ENCODE data around the gene FRMPD2. TPM values are rescaled to one million over a fixed set of nuclear protein-coding genes. Genes with fewer than 3 reads are reported as not detected.

Gene FRMPD2
- total and polyA plus RNA-seq, 2 of the 4 experiments (the other 2 are of a cell fraction): 0.18 TPM; not detected in 1

- H3K4me3 ChIP-seq (ENCODE audit: insufficient read depth, low read depth, low read length): no peak overlapping the region
- H3K18ac ChIP-seq (ENCODE audit: low read depth, low read length): no peak overlapping the region
- H3K9me1 ChIP-seq (ENCODE audit: insufficient read depth, low read length): no peaks in the 10 kb centered on the region
- H3K79me1 ChIP-seq (ENCODE audit: low read depth in 1 of 2, low read length in 2 of 2): no peaks in the 10 kb centered on the region
- no peak overlapping the region for H3K23ac ChIP-seq (ENCODE audit: low read depth, low read length)
- ChIA-PET POLR2A (ENCODE audit: unreplicated experiment) (no interaction called here), CTCF (no interaction called here)
- H3K27me3 ChIP-seq (ENCODE audit: control insufficient read depth, insufficient read depth, low read length): peaks cover 8% of the 10 kb centered on the region
- H2AK5ac ChIP-seq (ENCODE audit: low read depth, low read length): no peak overlapping the region
- no peak overlapping the region for H2AFZ ChIP-seq (replicated peaks; ENCODE audit: low read length, poor library complexity)
- H3K4me1 ChIP-seq (ENCODE audit: control insufficient read depth, insufficient read depth, low read length): peaks cover 3% of the 10 kb centered on the region; the same call in 1 of the 2 replicates
- H2BK5ac ChIP-seq (ENCODE audit: low read depth, low read length, poor library complexity, severe bottlenecking): no peak overlapping the region
- no peak for ATAC-seq (ENCODE audit: low read depth)
- no peak overlapping the region for H4K91ac ChIP-seq (ENCODE audit: insufficient read depth, low read depth, low read length)
- DNase-seq: no peak
- H3K4me2 ChIP-seq (ENCODE audit: low read depth, low read length): no peak overlapping the region
- intact Hi-C loops (cut with micrococcal nuclease): no loop called here
- H3K36me3 ChIP-seq (ENCODE audit: control insufficient read depth, insufficient read depth, low read length): no peaks in the 10 kb centered on the region
- TF ChIP-seq RFX5 (IDR thresholded peaks at IDR 0.05; ENCODE audit: low read depth, low read length): no peak
- no peak for TF ChIP-seq MAFK (IDR thresholded peaks at IDR 0.05; ENCODE audit: low read depth, low read length)
- TF ChIP-seq MAZ (IDR thresholded peaks at IDR 0.05; ENCODE audit: borderline replicate concordance, low read depth, low read length): no peak
- TF ChIP-seq RCOR1 (IDR thresholded peaks at IDR 0.05; ENCODE audit: insufficient replicate concordance, low read length): no peak
- TF ChIP-seq CEBPB (IDR thresholded peaks at IDR 0.05; ENCODE audit: low read depth, low read length): no peak
- TF ChIP-seq CTCF (conservative IDR thresholded peaks at IDR 0.05; ENCODE audit: low read depth, low read length): no peak
- TF ChIP-seq SMC3 (IDR thresholded peaks at IDR 0.05; ENCODE audit: low read depth, low read length): no peak
- TF ChIP-seq RAD21 (IDR thresholded peaks at IDR 0.05; ENCODE audit: low read length): no peak
- no peak for TF ChIP-seq MXI1 (IDR thresholded peaks at IDR 0.05; ENCODE audit: borderline replicate concordance, low read depth, low read length)
- no peak for TF ChIP-seq CHD1 (IDR thresholded peaks at IDR 0.05; ENCODE audit: low read depth, low read length)
- TF ChIP-seq ELK1 (IDR thresholded peaks at IDR 0.05; ENCODE audit: borderline replicate concordance, low read depth, low read length): no peak
- TF ChIP-seq USF2 (IDR thresholded peaks at IDR 0.05; ENCODE audit: low read depth, low read length): no peak
- TF ChIP-seq BHLHE40 (IDR thresholded peaks at IDR 0.05; ENCODE audit: low read depth, low read length): no peak
- TF ChIP-seq FOS (IDR thresholded peaks at IDR 0.05; ENCODE audit: low read depth, low read length): no peak
- TF ChIP-seq NFE2L2 (IDR thresholded peaks at IDR 0.05; ENCODE audit: low read depth, low read length): no peak
- no peak for TF ChIP-seq POLR2A (IDR thresholded peaks at IDR 0.05; ENCODE audit: low read depth, low read length)
- H4K8ac ChIP-seq (ENCODE audit: low read depth in 2 of 2, low read length in 2 of 2): no peak overlapping the region
- no peak overlapping the region for H2BK20ac ChIP-seq (ENCODE audit: low read depth, low read length)
- no peaks in the 10 kb centered on the region for H4K20me1 ChIP-seq (ENCODE audit: insufficient read depth, low read length)
- H2BK15ac ChIP-seq (ENCODE audit: low read depth, low read length): no peak overlapping the region
- no peak overlapping the region for H2BK120ac ChIP-seq (ENCODE audit: low read depth, low read length)
- H3K9ac ChIP-seq (ENCODE audit: low read depth, low read length): no peak overlapping the region
- no peak overlapping the region for H3K27ac ChIP-seq (ENCODE audit: insufficient read depth, low read length)
- H3K4ac ChIP-seq (ENCODE audit: low read depth, low read length): no peak overlapping the region
- dilution Hi-C loops (cut with HindIII; ENCODE audit: low sequenced_read_pairs, unreplicated experiment): no loop called here
- H3K9me3 ChIP-seq (ENCODE audit: control insufficient read depth, insufficient read depth, low read length): no peaks in the 10 kb centered on the region
- in situ Hi-C loops (cut with MboI; ENCODE audit: low sequenced_read_pairs): no loop called here
- whole genome bisulfite sequencing, 2 experiments (ENCODE audit: extremely low coverage in 2 of 2, insufficient read length in 1 of 2): 62% methylated on average over 2 of the region's 6 CpGs; no CpG with 5 or more reads in 1 of the 2 experiments
- H3K14ac ChIP-seq (replicated peaks; ENCODE audit: low read depth, low read length): no peak overlapping the region
- no TSS peak for BruUV-seq (replicated peaks)
- H2AK9ac ChIP-seq (replicated peaks; ENCODE audit: low read depth, low read length, poor library complexity): no peak overlapping the region
- H3K56ac ChIP-seq (ENCODE audit: extremely low read depth, insufficient read depth, low read length): no peak overlapping the region
- no peak overlapping the region for H4K5ac ChIP-seq (ENCODE audit: low read depth, low read length)
Measured at GRCh38 chr10:48249004-48249762, 25.3 kb downstream of the FRMPD2 start.
